Activated B cell treated with CpG ODN at 0.5 μM for 24 hours (primary cell): ENCODE results near the gene TCEA2. TPM values are rescaled to one million over a fixed set of nuclear protein-coding genes. Genes with fewer than 3 reads are reported as not detected.

Source experiments
- ATAC-seq: fragments of 200-7000 bp; cut with Tn5 transposase; one replicate; pipeline ENCODE4 v1.10.0; 2021; ENCODE audit warnings: low read depth, mild to moderate bottlenecking, moderate library complexity
- CTCF ChIA-PET: fragments of 350-600 bp; sonication (Branson Sonifier 250); formaldehyde crosslinking; loops from one replicate; lab custom pipeline; 2021; ENCODE audit warnings: antibody characterized with exemption; lab: Charles Lee
- POLR2A ChIA-PET: fragments of 350-600 bp; sonication (Branson Sonifier 250); formaldehyde crosslinking; loops from one replicate; lab custom pipeline; 2021; ENCODE audit warnings: antibody characterized with exemption; lab: Charles Lee
- DNase-seq: peaks from one replicate; pipeline ENCODE4 v3.0.0; 2022
- H3K27ac Mint-ChIP-seq: one replicate; pipeline ENCODE4 v1.8.0; 2020; ENCODE audit warnings: mixed read lengths
- H3K27me3 Mint-ChIP-seq: one replicate; pipeline ENCODE4 v1.8.0; 2021; ENCODE audit warnings: mixed read lengths
- H3K36me3 Mint-ChIP-seq: one replicate; pipeline ENCODE4 v1.8.0; 2021; ENCODE audit warnings: low read depth, mixed read lengths
- H3K4me1 Mint-ChIP-seq: one replicate; pipeline ENCODE4 v1.8.0; 2021; ENCODE audit warnings: mixed read lengths
- H3K4me3 Mint-ChIP-seq: one replicate; pipeline ENCODE4 v1.8.0; 2020; ENCODE audit warnings: mild to moderate bottlenecking, mixed read lengths
- H3K9me3 Mint-ChIP-seq: one replicate; pipeline ENCODE4 v1.8.0; 2020; ENCODE audit warnings: mixed read lengths
- intact Hi-C: fragments of 100-400 bp; cut with micrococcal nuclease; formaldehyde crosslinking; loops from one replicate; pipeline ENCODE4 v1.15.1; 2024
- total RNA-seq: library from RNA; stranded (reverse); gene quantifications from 2 replicates; pipeline ENCODE4 v1.2.3, GENCODE V29; 2022
- TF ChIP-seq, protein P1 (sequence below): fragments of 200-600 bp; IDR thresholded peaks from one replicate; pipeline ENCODE4 v1.8.0; 2022; ENCODE audit warnings: antibody characterized with exemption, mild to moderate bottlenecking

TCEA2 gene
- total RNA-seq, 1 donor from 2014 or later, result 20.3 TPM

DNA sequence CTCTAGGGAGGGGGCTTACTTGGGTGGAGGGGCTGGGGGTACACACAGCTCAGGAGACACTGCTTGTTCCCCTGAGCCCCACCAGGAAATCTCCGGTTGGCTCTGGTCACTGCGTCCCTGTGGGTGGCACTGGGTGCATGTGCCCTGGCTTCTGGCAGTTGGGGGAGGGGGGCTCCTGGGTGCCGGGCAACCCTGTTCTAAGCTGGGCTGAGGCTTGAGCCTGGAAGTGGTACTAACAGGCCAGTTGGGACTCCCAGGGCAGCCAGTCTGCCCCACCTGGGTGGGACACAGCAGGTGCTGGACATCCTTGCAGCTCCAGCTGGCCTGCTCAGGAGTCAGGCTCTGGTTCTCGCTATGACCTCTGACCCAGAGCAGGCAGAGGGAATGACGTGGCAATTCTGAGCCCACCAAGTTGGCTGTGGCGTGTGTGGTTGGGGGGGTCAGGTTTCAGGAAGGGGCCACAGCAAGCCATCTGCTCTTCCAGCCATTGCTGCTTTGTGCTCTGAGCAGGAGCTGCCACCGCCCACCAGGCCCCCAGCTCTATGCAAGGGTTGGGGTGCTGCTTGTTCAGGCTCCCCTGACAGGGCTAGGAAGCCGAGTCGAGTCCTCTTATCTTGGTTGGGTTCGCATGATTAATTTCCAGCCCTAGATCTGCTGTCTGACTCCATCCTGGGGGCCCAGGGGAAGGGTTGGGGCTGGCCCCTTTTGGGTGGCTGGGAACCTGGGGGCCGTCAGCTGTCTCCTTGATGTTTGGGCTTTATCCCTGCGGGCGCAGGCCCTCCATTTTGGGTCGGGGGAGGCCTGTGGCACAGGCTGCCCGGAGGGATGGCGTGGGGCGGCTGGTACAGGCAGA lies 26.4 kb upstream of the TCEA2 start:
- peaks cover 32% of the 10 kb centered on the region for H3K36me3 Mint-ChIP-seq
- H3K9me3 Mint-ChIP-seq, result no peaks in the 10 kb centered on the region
- H3K4me1 Mint-ChIP-seq, result peaks cover 13% of the 10 kb centered on the region
- ChIA-PET POLR2A (interaction anchor here (3.4 kb wide), 1 partner anchor 56 kb away, joined by 18 read pairs; the partner anchor contains the start of gene PRPF6), CTCF (interaction anchor here (1.1 to 4.9 kb wide), 3 partner anchors 48 to 84 kb away, joined by 3 to 57 read pairs (median 18); partner anchors contain the start of genes LKAAEAR1 and PRPF6)
- H3K4me3 Mint-ChIP-seq, result no peak overlapping the region
- TF ChIP-seq, protein P1, sequence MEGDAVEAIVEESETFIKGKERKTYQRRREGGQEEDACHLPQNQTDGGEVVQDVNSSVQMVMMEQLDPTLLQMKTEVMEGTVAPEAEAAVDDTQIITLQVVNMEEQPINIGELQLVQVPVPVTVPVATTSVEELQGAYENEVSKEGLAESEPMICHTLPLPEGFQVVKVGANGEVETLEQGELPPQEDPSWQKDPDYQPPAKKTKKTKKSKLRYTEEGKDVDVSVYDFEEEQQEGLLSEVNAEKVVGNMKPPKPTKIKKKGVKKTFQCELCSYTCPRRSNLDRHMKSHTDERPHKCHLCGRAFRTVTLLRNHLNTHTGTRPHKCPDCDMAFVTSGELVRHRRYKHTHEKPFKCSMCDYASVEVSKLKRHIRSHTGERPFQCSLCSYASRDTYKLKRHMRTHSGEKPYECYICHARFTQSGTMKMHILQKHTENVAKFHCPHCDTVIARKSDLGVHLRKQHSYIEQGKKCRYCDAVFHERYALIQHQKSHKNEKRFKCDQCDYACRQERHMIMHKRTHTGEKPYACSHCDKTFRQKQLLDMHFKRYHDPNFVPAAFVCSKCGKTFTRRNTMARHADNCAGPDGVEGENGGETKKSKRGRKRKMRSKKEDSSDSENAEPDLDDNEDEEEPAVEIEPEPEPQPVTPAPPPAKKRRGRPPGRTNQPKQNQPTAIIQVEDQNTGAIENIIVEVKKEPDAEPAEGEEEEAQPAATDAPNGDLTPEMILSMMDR, result no peak
- peaks cover 9% of the 10 kb centered on the region for H3K27me3 Mint-ChIP-seq
- DNase-seq (no peak), ATAC-seq (no peak)
- intact Hi-C loops, result loop anchor here (5.0 kb wide), 2 partner anchors 66 to 499 kb away; partner anchors contain the start of gene PTK6
- no peak overlapping the region for H3K27ac Mint-ChIP-seq

DNA sequence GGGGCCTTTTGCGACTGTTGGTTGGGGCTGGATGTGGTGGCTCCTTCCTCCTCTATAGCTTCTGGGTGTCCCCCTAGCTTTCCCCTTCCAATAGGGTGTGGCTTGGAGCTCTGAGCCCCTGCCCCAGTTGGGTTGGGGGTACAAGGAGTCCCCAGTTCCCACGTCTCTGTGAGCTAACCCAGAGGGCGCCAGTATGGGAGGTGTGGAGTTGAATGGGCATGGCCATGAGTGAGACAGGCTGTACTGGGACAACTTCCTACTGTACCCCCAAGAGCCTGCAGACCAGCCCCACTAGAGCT lies 25.9 kb upstream of the TCEA2 start:
- Mint-ChIP-seq H3K36me3 (peaks cover 26% of the 10 kb centered on the region), H3K9me3 (no peaks in the 10 kb centered on the region), H3K4me1 (peaks cover 16% of the 10 kb centered on the region), H3K4me3 (no peak overlapping the region), H3K27me3 (peaks cover 9% of the 10 kb centered on the region), H3K27ac (no peak overlapping the region)
- ATAC-seq (no peak), DNase-seq (no peak)
- POLR2A ChIA-PET, result interaction anchor here (3.4 kb wide), 1 partner anchor 56 kb away, joined by 18 read pairs; the partner anchor contains the start of gene PRPF6
- CTCF ChIA-PET, result interaction anchor here (4.1 to 4.9 kb wide), 2 partner anchors 57 to 83 kb away, joined by 18 to 57 read pairs; partner anchors contain the start of gene PRPF6
- intact Hi-C loops, result loop anchor here (5.0 kb wide), 2 partner anchors 65 to 500 kb away; partner anchors contain the start of gene PTK6
- TF ChIP-seq, protein P1, result no peak

DNA sequence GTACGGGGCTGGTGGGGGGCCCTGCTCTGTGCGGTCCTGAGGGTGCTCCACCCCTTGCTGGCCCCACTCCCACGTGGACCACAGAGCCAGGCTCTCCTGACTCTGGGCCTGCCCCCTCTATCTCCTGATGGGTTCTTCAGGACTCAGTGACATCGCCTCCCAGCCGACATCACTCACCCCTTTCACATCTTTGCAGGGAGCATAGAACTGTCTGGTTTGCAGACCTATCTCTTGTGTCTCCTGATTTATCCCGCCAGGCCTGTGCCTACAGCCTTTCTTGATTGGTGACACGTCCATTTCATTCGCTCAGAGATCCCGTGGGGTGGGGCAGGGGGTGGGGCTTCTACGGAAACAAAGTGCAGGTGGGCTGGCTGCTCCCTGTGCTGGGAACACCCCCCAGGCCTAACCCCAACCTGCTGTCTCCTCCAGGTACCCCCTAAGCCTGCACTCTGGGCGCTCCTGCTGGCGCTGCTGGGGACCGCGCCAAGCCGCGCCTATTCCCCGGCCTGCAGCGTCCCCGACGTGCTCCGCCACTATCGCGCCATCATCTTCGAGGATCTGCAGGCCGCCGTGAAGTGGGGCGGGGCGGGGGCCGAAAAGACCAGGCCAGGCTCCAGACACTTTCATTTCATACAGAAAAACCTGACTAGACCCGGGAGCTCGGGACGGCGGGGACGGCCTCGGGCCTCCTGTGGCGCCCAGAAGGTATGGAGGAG lies 25.3 kb upstream of the TCEA2 start:
- ATAC-seq (no peak), DNase-seq (no peak)
- TF ChIP-seq, protein P1, result no peak
- Mint-ChIP-seq H3K27me3 (peaks cover 9% of the 10 kb centered on the region), H3K4me1 (peaks cover 17% of the 10 kb centered on the region), H3K36me3 (peaks cover 21% of the 10 kb centered on the region), H3K27ac (no peak overlapping the region), H3K9me3 (no peaks in the 10 kb centered on the region), H3K4me3 (peak overlapping the region; percentile 60)
- intact Hi-C loops, result loop anchor here (1.0 to 5.0 kb wide), 3 partner anchors 57 to 500 kb away; partner anchors contain the start of gene PTK6
- CTCF ChIA-PET, result interaction anchor here (1.0 to 4.9 kb wide), 13 partner anchors 11 to 541 kb away, joined by 4 to 57 read pairs (median 11); partner anchors contain the start of genes LKAAEAR1, PRPF6, PTK6 and TCEA2
- POLR2A ChIA-PET, result interaction anchor here (0.6 to 3.4 kb wide), 3 partner anchors 40 to 81 kb away, joined by 4 to 18 read pairs (median 8); partner anchors contain the start of gene PRPF6

DNA sequence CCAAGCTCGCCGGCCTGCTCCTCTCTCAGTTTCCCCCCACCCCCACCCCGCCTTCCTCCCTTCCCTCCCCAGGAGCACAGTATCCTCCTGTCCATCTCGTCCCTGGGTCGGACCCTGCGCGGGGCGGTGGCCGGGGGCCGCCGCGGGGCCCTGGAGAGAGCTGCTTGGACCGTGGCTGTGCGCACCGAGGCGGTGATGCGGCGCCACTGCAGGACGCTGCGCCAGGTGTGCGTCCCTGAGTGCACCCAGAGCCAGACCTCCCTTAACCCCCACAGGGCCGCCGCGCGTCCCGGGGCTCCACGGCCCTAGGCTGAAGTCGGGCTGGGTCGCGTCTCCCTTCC lies 24.8 kb upstream of the TCEA2 start:
- TF ChIP-seq, protein P1, result no peak
- Mint-ChIP-seq H3K4me1 (peaks cover 17% of the 10 kb centered on the region), H3K27me3 (peaks cover 9% of the 10 kb centered on the region), H3K36me3 (peaks cover 16% of the 10 kb centered on the region), H3K27ac (no peak overlapping the region), H3K4me3 (peak overlapping the region; percentile 60), H3K9me3 (no peaks in the 10 kb centered on the region)
- ATAC-seq (peak; percentile 6), DNase-seq (no peak)
- ChIA-PET POLR2A (interaction anchor here (0.5 to 3.4 kb wide), 8 partner anchors 10 to 421 kb away, joined by 3 to 18 read pairs (median 4); partner anchors contain the start of genes OPRL1, PRPF6 and RGS19), CTCF (interaction anchor here (0.8 to 4.9 kb wide), 15 partner anchors 11 to 541 kb away, joined by 3 to 57 read pairs (median 11); partner anchors contain the start of genes LKAAEAR1, NPBWR2, PRPF6 and PTK6)
- intact Hi-C loops, result loop anchor here (1.0 to 5.0 kb wide), 3 partner anchors 58 to 501 kb away; partner anchors contain the start of gene PTK6
